HEK293 (cell line): Measurements from ENCODE around the gene IRF2BPL.

Experiments used
- ELK4 ChIP-seq: IDR thresholded peaks from 2 replicates; pipeline ENCODE4 v1.6.1; 2011; ENCODE audit warnings: mild to moderate bottlenecking, low read depth, low read length, borderline replicate concordance
- HOXA7 ChIP-seq: sonication (generic); formaldehyde crosslinking; IDR thresholded peaks from 2 replicates; pipeline ENCODE4 v1.8.1; 2022; ENCODE audit warnings: missing genetic modification reagents, borderline replicate concordance
- HOXC10 ChIP-seq: sonication (generic); formaldehyde crosslinking; IDR thresholded peaks from 2 replicates; pipeline ENCODE4 v1.8.1; 2023; ENCODE audit warnings: mild to moderate bottlenecking, missing genetic modification reagents
- KLF17 ChIP-seq: fragments of 450-650 bp; formaldehyde crosslinking; IDR thresholded peaks from 2 replicates; pipeline ENCODE4 v1.5.1; 2016; ENCODE audit warnings: missing biosample characterization, missing genetic modification characterization
- KLF8 ChIP-seq: fragments of 450-650 bp; formaldehyde crosslinking; IDR thresholded peaks from 2 replicates; pipeline ENCODE4 v1.5.1; 2016; ENCODE audit warnings: missing biosample characterization, missing genetic modification characterization
- TCF7L2 ChIP-seq: IDR thresholded peaks from 2 replicates; pipeline ENCODE4 v1.6.1; 2011; ENCODE audit warnings: low read depth, mild to moderate bottlenecking, inconsistent platforms, low read length, moderate library complexity, borderline replicate concordance
- ZBTB1 ChIP-seq: fragments of 450-650 bp; formaldehyde crosslinking; IDR thresholded peaks from 2 replicates; pipeline ENCODE4 v1.5.1; 2016; ENCODE audit warnings: missing biosample characterization, missing genetic modification characterization
- ZBTB44 ChIP-seq: fragments of 450-650 bp; IDR thresholded peaks from 2 replicates; pipeline ENCODE4 v1.5.1; 2018; ENCODE audit warnings: missing biosample characterization, mild to moderate bottlenecking, missing genetic modification characterization
- ZBTB6 ChIP-seq: fragments of 450-650 bp; formaldehyde crosslinking; IDR thresholded peaks from 2 replicates; pipeline ENCODE4 v1.5.1; 2017; ENCODE audit warnings: missing biosample characterization, missing genetic modification characterization
- ZFP37 ChIP-seq: fragments of 450-650 bp; formaldehyde crosslinking; IDR thresholded peaks from 2 replicates; pipeline ENCODE4 v1.5.1; 2016; ENCODE audit warnings: missing biosample characterization, missing genetic modification characterization
- ZNF114 ChIP-seq: fragments of 450-650 bp; formaldehyde crosslinking; IDR thresholded peaks from 2 replicates; pipeline ENCODE4 v1.5.0; 2017; ENCODE audit warnings: missing biosample characterization, missing genetic modification characterization
- ZNF121 ChIP-seq: fragments of 450-650 bp; formaldehyde crosslinking; IDR thresholded peaks from 2 replicates; pipeline ENCODE4 v1.5.1; 2016; ENCODE audit warnings: missing biosample characterization, missing genetic modification characterization
- ZNF146 ChIP-seq: fragments of 450-650 bp; formaldehyde crosslinking; IDR thresholded peaks from 2 replicates; pipeline ENCODE4 v1.5.1; 2016; ENCODE audit warnings: missing biosample characterization, missing genetic modification characterization
- ZNF174 ChIP-seq: fragments of 450-650 bp; formaldehyde crosslinking; IDR thresholded peaks from 2 replicates; pipeline ENCODE4 v1.5.0; 2017; ENCODE audit warnings: missing biosample characterization, mild to moderate bottlenecking, missing genetic modification characterization
- ZNF18 ChIP-seq: fragments of 450-650 bp; formaldehyde crosslinking; IDR thresholded peaks from 2 replicates; pipeline ENCODE4 v1.5.1; 2016; ENCODE audit warnings: missing biosample characterization, missing genetic modification characterization
- ZNF26 ChIP-seq: fragments of 450-650 bp; formaldehyde crosslinking; IDR thresholded peaks from 2 replicates; pipeline ENCODE4 v1.5.1; 2016; ENCODE audit warnings: missing biosample characterization, missing genetic modification characterization
- ZNF280D ChIP-seq: fragments of 450-650 bp; formaldehyde crosslinking; IDR thresholded peaks from 2 replicates; pipeline ENCODE4 v1.5.1; 2016; ENCODE audit warnings: missing biosample characterization, missing genetic modification characterization
- ZNF302 ChIP-seq: fragments of 450-650 bp; formaldehyde crosslinking; IDR thresholded peaks from 2 replicates; pipeline ENCODE4 v1.5.1; 2016; ENCODE audit warnings: missing biosample characterization, missing genetic modification characterization, low read depth
- ZNF311 ChIP-seq: fragments of 450-650 bp; formaldehyde crosslinking; IDR thresholded peaks from 2 replicates; pipeline ENCODE4 v1.5.1; 2017; ENCODE audit warnings: missing biosample characterization, missing genetic modification characterization, borderline replicate concordance
- ZNF530 ChIP-seq: fragments of 450-650 bp; formaldehyde crosslinking; IDR thresholded peaks from 2 replicates; pipeline ENCODE4 v1.5.1; 2016; ENCODE audit warnings: low read depth, missing biosample characterization, missing genetic modification characterization
- ZNF560 ChIP-seq: fragments of 450-650 bp; formaldehyde crosslinking; IDR thresholded peaks from 2 replicates; pipeline ENCODE4 v1.5.1; 2017; ENCODE audit warnings: missing biosample characterization, missing genetic modification characterization, borderline replicate concordance
- ZNF561 ChIP-seq: fragments of 450-650 bp; IDR thresholded peaks from 2 replicates; pipeline ENCODE4 v1.5.1; 2018; ENCODE audit warnings: missing biosample characterization, missing genetic modification characterization, borderline replicate concordance
- ZNF670 ChIP-seq: fragments of 450-650 bp; formaldehyde crosslinking; IDR thresholded peaks from 2 replicates; pipeline ENCODE4 v1.5.1; 2016; ENCODE audit warnings: missing biosample characterization, missing genetic modification characterization, low read depth
- ZNF707 ChIP-seq: fragments of 450-650 bp; formaldehyde crosslinking; IDR thresholded peaks from 2 replicates; pipeline ENCODE4 v1.5.1; 2016; ENCODE audit warnings: missing biosample characterization, missing genetic modification characterization
- ZSCAN30 ChIP-seq: fragments of 450-650 bp; IDR thresholded peaks from 2 replicates; pipeline ENCODE4 v1.5.1; 2018; ENCODE audit warnings: missing biosample characterization, mild to moderate bottlenecking, missing genetic modification characterization, moderate library complexity
- ZSCAN5A ChIP-seq: fragments of 450-650 bp; formaldehyde crosslinking; IDR thresholded peaks from 2 replicates; pipeline ENCODE4 v1.5.1; 2016; ENCODE audit warnings: missing biosample characterization, missing genetic modification characterization

IRF2BPL gene

GRCh38 chr14:77032844-77033621 lies 4.5 kb upstream of the IRF2BPL start (continued):
- TF ChIP-seq ZNF280D (tag by site-specific recombination) (no peak), HOXA7 (CRISPR knock-in tag) (no peak), ZNF530 (no peak), ZNF26 (tag by site-specific recombination) (no peak), ZBTB6 (no peak), ZNF146 (tag by site-specific recombination) (no peak), ZNF707 (tag by site-specific recombination) (no peak), ZFP37 (no peak), ZNF174 (tag by site-specific recombination) (no peak), ZBTB1 (tag by site-specific recombination) (0 out of 2 replicates have a peak, but pooled peaks have one; percentile 59), ZNF670 (tag by site-specific recombination) (no peak), TCF7L2 (0 out of 2 replicates have a peak, but pooled peaks have one; percentile 33), ZNF311 (no peak), ELK4 (no peak), ZNF561 (tag by site-specific recombination) (peak; percentile 57; the same call in 1 of the 2 replicates), ZSCAN5A (tag by site-specific recombination) (no peak), KLF8 (tag by site-specific recombination) (peak; percentile 94), ZBTB44 (tag by site-specific recombination) (no peak; the same call in 1 of the 2 replicates), ZNF302 (tag by site-specific recombination) (no peak), HOXC10 (CRISPR knock-in tag) (no peak), KLF17 (tag by site-specific recombination) (peak; percentile 70), ZSCAN30 (tag by site-specific recombination) (peak; percentile 83), ZNF121 (tag by site-specific recombination) (no peak), ZNF560 (tag by site-specific recombination) (no peak), ZNF18 (tag by site-specific recombination) (peak; percentile 22; the same call in 1 of the 2 replicates), ZNF114 (tag by site-specific recombination) (no peak)
- TF ChIP-seq, all 188 proteins: peak for 70
